H1 (cell line): ENCODE measurements around the gene KCNQ1. TPM values are rescaled to one million over a fixed set of nuclear protein-coding genes. Genes with fewer than 3 reads are reported as not detected.

ENCODE experiments used
- BACH1 ChIP-seq: IDR thresholded peaks from 2 replicates; pipeline ENCODE4 v1.6.1; 2012; ENCODE audit warnings: low read length, improper control_type of control experiment
- CTBP2 ChIP-seq: IDR thresholded peaks from 2 replicates; pipeline ENCODE4 v1.7.0; 2011; ENCODE audit warnings: borderline replicate concordance, mild to moderate bottlenecking, moderate library complexity, mixed read lengths, low read length; ENCODE audit not compliant: insufficient read depth, insufficient read length
- JUN ChIP-seq: IDR thresholded peaks from 2 replicates; pipeline ENCODE4 v1.6.1; 2011; ENCODE audit warnings: low read depth, mild to moderate bottlenecking, improper control_type of control experiment, low read length
- JUND ChIP-seq: IDR thresholded peaks from 2 replicates; pipeline ENCODE4 v1.6.1; 2011; ENCODE audit warnings: mild to moderate bottlenecking, improper control_type of control experiment, low read length
- SUZ12 ChIP-seq: fragments of 200-600 bp; sonication (generic); IDR thresholded peaks from 2 replicates; pipeline ENCODE4 v1.6.1; 2012; ENCODE audit warnings: mild to moderate bottlenecking, inconsistent platforms, low read length, moderate library complexity, mixed read lengths
- TEAD4 ChIP-seq: IDR thresholded peaks from 2 replicates; pipeline ENCODE4 v1.6.1; 2012; ENCODE audit warnings: low read depth, low read length, inconsistent platforms, mixed read lengths
- polyA plus RNA-seq, 7 experiments: library from polyadenylated mRNA; depleted of rRNA in 3 of 7; stranded (reverse) in 5 of 7; unstranded in 2 of 7; fragments of >200 nt in 5 of 7; fragments of 200-250 nt in 2 of 7; gene quantifications; 1 replicate in 5 of 7; 2 replicates in 1 of 7; 4 replicates in 1 of 7; pipeline versions ENCODE4 v1.2.1 to v1.2.3, GENCODE V29; 2011 to 2013; ENCODE audit warnings: missing spikeins in 2 of 7, mixed read lengths in 2 of 7
- total RNA-seq: library from RNA; stranded (reverse); fragmentation: NEBNext Ultra II Directional; extraction: Animal tissue kit (Norgen Biotek cat#: 25700); gene quantifications from 2 replicates; pipeline ENCODE4 v1.2.1, GENCODE V29; 2021

The KCNQ1 gene
- total and polyA plus RNA-seq, 2 of the 8 experiments (the other 6 are each of a cell fraction or from before 2014, with no cell fraction given) = 1.9 to 2.0 TPM

DNA sequence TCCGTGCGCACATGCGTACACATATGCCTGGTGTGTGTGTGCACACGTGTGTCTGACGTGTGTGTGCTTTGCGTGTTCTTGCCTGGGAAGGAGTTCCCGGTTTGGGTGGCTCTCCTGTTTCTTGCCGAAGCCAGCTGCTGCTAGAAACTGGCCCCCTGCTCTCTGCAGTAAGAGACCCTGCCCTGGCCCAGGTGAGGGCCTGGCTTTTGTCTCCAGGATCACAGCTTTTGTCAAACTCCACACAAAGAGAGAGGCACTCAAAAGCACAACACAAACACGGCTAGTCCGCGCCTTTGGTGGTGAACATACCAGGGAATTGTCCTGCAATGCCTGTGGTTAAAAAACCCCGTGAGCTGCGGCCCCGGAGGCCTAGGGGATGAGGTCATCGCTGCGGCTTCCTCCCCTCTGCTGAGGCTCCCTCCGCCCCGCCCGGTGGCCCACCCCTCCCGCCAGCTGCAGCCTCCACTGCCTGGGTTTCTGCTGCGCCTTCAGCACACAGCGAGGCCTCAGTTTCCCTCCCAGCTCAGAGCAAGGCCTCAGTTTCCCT lies 88.9 kb downstream of the KCNQ1 start (continued):
- TF ChIP-seq TEAD4 (peak; percentile 72; the same call in 1 of the 2 replicates), JUN (peak; percentile 90), SUZ12 (peak; percentile 43; the same call in 1 of the 2 replicates), CTBP2 (peak; percentile 16), BACH1 (0 out of 2 replicates have a peak, but pooled peaks have one; percentile 52), JUND (peak; percentile 94)
